H9 (cell line): ENCODE data around the gene NKD2. TPM values are rescaled to one million over a fixed set of nuclear protein-coding genes. Genes with fewer than 3 reads are reported as not detected.

ENCODE experiments used
- DNase-seq: peaks from one replicate; pipeline ENCODE4 v3.0.0-alpha.2; 2017
- H2AFZ ChIP-seq: one replicate; pipeline ENCODE4 v1.6.1; 2013; ENCODE audit warnings: mild to moderate bottlenecking, low read length, control low read depth, moderate library complexity
- H2AK5ac ChIP-seq: 2 replicates; pipeline ENCODE4 v1.6.1; 2013; ENCODE audit warnings: low read length, control low read depth, mixed read lengths; ENCODE audit not compliant: insufficient read length
- H2BK120ac ChIP-seq: one replicate; pipeline ENCODE4 v1.6.1; 2013; ENCODE audit warnings: low read depth, mild to moderate bottlenecking, low read length, control low read depth, inconsistent platforms; ENCODE audit not compliant: poor library complexity, severe bottlenecking
- H2BK12ac ChIP-seq: 2 replicates; pipeline ENCODE4 v1.6.1; 2013; ENCODE audit warnings: low read length, control low read depth, mixed read lengths, low read depth; ENCODE audit not compliant: insufficient read length
- H2BK15ac ChIP-seq: 2 replicates; pipeline ENCODE4 v1.6.1; 2013; ENCODE audit warnings: low read depth, low read length, control low read depth
- H2BK20ac ChIP-seq: one replicate; pipeline ENCODE4 v1.6.1; 2013; ENCODE audit warnings: low read depth, mild to moderate bottlenecking, low read length, control low read depth, inconsistent platforms; ENCODE audit not compliant: poor library complexity, severe bottlenecking
- H2BK5ac ChIP-seq: 2 replicates; pipeline ENCODE4 v1.6.1; 2013; ENCODE audit warnings: low read length, control low read depth, mixed read lengths; ENCODE audit not compliant: insufficient read length
- H3K14ac ChIP-seq: 2 replicates; pipeline ENCODE4 v1.6.1; 2013; ENCODE audit warnings: low read length, control low read depth; ENCODE audit not compliant: insufficient read depth
- H3K18ac ChIP-seq: 2 replicates; pipeline ENCODE4 v1.6.1; 2013; ENCODE audit warnings: low read depth, mild to moderate bottlenecking, mixed read lengths, low read length, control low read depth; ENCODE audit not compliant: insufficient read length
- H3K23ac ChIP-seq: 2 replicates; pipeline ENCODE4 v1.6.1; 2013; ENCODE audit warnings: low read length, control low read depth, mixed read lengths, low read depth; ENCODE audit not compliant: insufficient read length
- H3K23me2 ChIP-seq: 2 replicates; pipeline ENCODE4 v1.6.1; 2013; ENCODE audit warnings: low read depth, mild to moderate bottlenecking, mixed read lengths, low read length, control low read depth; ENCODE audit not compliant: insufficient read length, poor library complexity, severe bottlenecking
- H3K27ac ChIP-seq: 2 replicates; pipeline ENCODE4 v1.5.1; 2013; ENCODE audit warnings: low read length, control low read depth, mixed read lengths, low read depth; ENCODE audit not compliant: insufficient read length
- H3K27me3 ChIP-seq: 2 replicates; pipeline ENCODE4 v1.6.1; 2013; ENCODE audit warnings: low read length, control low read depth, inconsistent platforms; ENCODE audit not compliant: insufficient read depth
- H3K4ac ChIP-seq: 2 replicates; pipeline ENCODE4 v1.6.1; 2013; ENCODE audit warnings: low read depth, mild to moderate bottlenecking, control low read depth, inconsistent platforms, low read length, moderate library complexity
- H3K4me1 ChIP-seq: 2 replicates; pipeline ENCODE4 v1.6.1; 2013; ENCODE audit warnings: low read length, control low read depth, inconsistent platforms; ENCODE audit not compliant: insufficient read depth
- H3K4me2 ChIP-seq: 2 replicates; pipeline ENCODE4 v1.6.1; 2013; ENCODE audit warnings: low read length, control low read depth, mixed read lengths; ENCODE audit not compliant: insufficient read length, insufficient read depth
- H3K56ac ChIP-seq: 2 replicates; pipeline ENCODE4 v1.6.1; 2013; ENCODE audit warnings: low read depth, mild to moderate bottlenecking, mixed read lengths, low read length, control low read depth; ENCODE audit not compliant: insufficient read length
- H3K79me1 ChIP-seq: 2 replicates; pipeline ENCODE4 v1.6.1; 2013; ENCODE audit warnings: low read depth, mild to moderate bottlenecking, moderate library complexity, low read length, control low read depth, inconsistent platforms; ENCODE audit not compliant: insufficient read depth, poor library complexity, severe bottlenecking
- H3K79me2 ChIP-seq: 2 replicates; pipeline ENCODE4 v1.6.1; 2013; ENCODE audit warnings: low read length, control low read depth, inconsistent platforms; ENCODE audit not compliant: insufficient read depth
- H3K9ac ChIP-seq: 2 replicates; pipeline ENCODE4 v1.6.1; 2013; ENCODE audit warnings: low read length, control low read depth, mixed read lengths; ENCODE audit not compliant: insufficient read length; ENCODE audit errors: extremely low read depth
- H3K9me3 ChIP-seq: one replicate; pipeline ENCODE4 v1.6.1; 2013; ENCODE audit warnings: low read depth, low read length, inconsistent platforms; ENCODE audit not compliant: control insufficient read depth
- H3T11ph ChIP-seq: one replicate; pipeline ENCODE4 v1.6.1; 2013; ENCODE audit warnings: mild to moderate bottlenecking, low read length, control low read depth, inconsistent platforms
- H4K20me1 ChIP-seq: one replicate; pipeline ENCODE4 v1.6.1; 2013; ENCODE audit not compliant: control insufficient read depth, insufficient read length, insufficient read depth
- H4K5ac ChIP-seq: 2 replicates; pipeline ENCODE4 v1.6.1; 2013; ENCODE audit warnings: low read depth, mild to moderate bottlenecking, mixed read lengths, low read length, control low read depth; ENCODE audit not compliant: insufficient read length
- H4K8ac ChIP-seq: replicated peaks from 2 replicates; pipeline ENCODE4 v1.6.1; 2013; ENCODE audit warnings: low read length, control low read depth, mixed read lengths, low read depth; ENCODE audit not compliant: insufficient read length
- H4K91ac ChIP-seq: 2 replicates; pipeline ENCODE4 v1.6.1; 2013; ENCODE audit warnings: low read depth, mild to moderate bottlenecking, moderate library complexity, mixed read lengths, low read length, control low read depth; ENCODE audit not compliant: insufficient read length
- H3K27ac Mint-ChIP-seq, 3 experiments: 2 replicates in 2 of 3; 3 replicates in 1 of 3; pipeline ENCODE4 v1.8.0; 2020 to 2021; ENCODE audit warnings: mixed read lengths in 3 of 3, mild to moderate bottlenecking in 1 of 3, moderate library complexity in 1 of 3
- H3K27me3 Mint-ChIP-seq: 2 replicates; pipeline ENCODE4 v1.8.0; 2021; ENCODE audit warnings: low read depth, mild to moderate bottlenecking, moderate library complexity, mixed read lengths
- H3K36me3 Mint-ChIP-seq, 3 experiments: 2 replicates in 2 of 3; 3 replicates in 1 of 3; pipeline ENCODE4 v1.8.0; 2020 to 2021; ENCODE audit warnings: low read depth in 3 of 3, mixed read lengths in 3 of 3; ENCODE audit not compliant: insufficient read depth in 1 of 3
- H3K4me1 Mint-ChIP-seq, 2 experiments: 2 replicates each; pipeline ENCODE4 v1.8.0; 2020; ENCODE audit warnings: mixed read lengths in 2 of 2
- H3K4me3 Mint-ChIP-seq, 2 experiments: 2 replicates in 1 of 2; 3 replicates in 1 of 2; pipeline ENCODE4 v1.8.0; 2020 to 2021; ENCODE audit warnings: mild to moderate bottlenecking in 2 of 2, mixed read lengths in 2 of 2, moderate library complexity in 1 of 2
- H3K9me3 Mint-ChIP-seq, 2 experiments: 2 replicates in 1 of 2; 3 replicates in 1 of 2; pipeline ENCODE4 v1.8.0; 2020; ENCODE audit warnings: mild to moderate bottlenecking in 2 of 2, mixed read lengths in 2 of 2, moderate library complexity in 1 of 2
- CTCF ChIP-seq: fragments of 200-600 bp; sonication (generic); conservative IDR thresholded peaks from 3 replicates; pipeline ENCODE4 v1.8.0; 2021; ENCODE audit warnings: antibody characterized with exemption, mild to moderate bottlenecking
- WGBS: extraction: QIAGEN DNeasy Blood & Tissue Kit; methylation state at CpG from one replicate; pipeline ENCODE4 v1.1.7; 2013; ENCODE audit warnings: missing lambda C conversion rate, low lambda C conversion rate, mixed read lengths; ENCODE audit not compliant: insufficient read length; ENCODE audit errors: extremely low coverage; 5-methylcytosine and 5-hydroxymethylcytosine counted together
- total RNA-seq: library from RNA; stranded (reverse); gene quantifications from 2 replicates; pipeline ENCODE4 v1.2.1, GENCODE V29; 2021

The NKD2 gene
- total RNA-seq, 1 experiment from 2014 or later, result 7.3 TPM

- H4K91ac ChIP-seq, result no peak overlapping the region
- no peaks in the 10 kb centered on the region for H3K27me3 ChIP-seq
- peaks cover 7 to 30% (median 25%) of the 10 kb centered on the region in 3 experiments for H3K36me3 Mint-ChIP-seq
- no peak overlapping the region for H2BK12ac ChIP-seq
- H3K4me3 Mint-ChIP-seq, result no peak overlapping the region
- H2AFZ ChIP-seq, result no peak overlapping the region
- no peaks in the 10 kb centered on the region for H3K9me3 ChIP-seq
- H3K9me3 Mint-ChIP-seq, result no peaks in the 10 kb centered on the region
- H3K27ac ChIP-seq, result no peak overlapping the region
- no peak overlapping the region for H2AK5ac ChIP-seq
- H3K27ac Mint-ChIP-seq, result peak overlapping the region in 1 of 3 experiments; percentile 55; a peak in 2 of 7 replicates
- no peak overlapping the region for H2BK15ac ChIP-seq
- H3K79me2 ChIP-seq, result no peaks in the 10 kb centered on the region; the same call in 1 of the 2 replicates
- H3T11ph ChIP-seq, result no peak overlapping the region
- TF ChIP-seq CTCF, result no peak
- no peaks in the 10 kb centered on the region for H3K23me2 ChIP-seq
- no CpG with 5 or more reads among the region's 17 CpGs for WGBS
- H3K56ac ChIP-seq, result no peak overlapping the region
- no peak overlapping the region for H3K14ac ChIP-seq
- H2BK5ac ChIP-seq, result no peak overlapping the region
- no peaks in the 10 kb centered on the region for H3K4me1 Mint-ChIP-seq
- no peak overlapping the region for H3K18ac ChIP-seq
- H3K27me3 Mint-ChIP-seq, result no peaks in the 10 kb centered on the region
- H4K8ac ChIP-seq, result no peak overlapping the region
- H2BK20ac ChIP-seq, result no peak overlapping the region
- DNase-seq, result no peak
- H3K23ac ChIP-seq, result no peak overlapping the region
- no peak overlapping the region for H4K5ac ChIP-seq
- no peaks in the 10 kb centered on the region for H4K20me1 ChIP-seq
- no peak overlapping the region for H3K4ac ChIP-seq
- H3K9ac ChIP-seq, result no peak overlapping the region
- no peak overlapping the region for H3K4me2 ChIP-seq
- H2BK120ac ChIP-seq, result no peak overlapping the region
- H3K4me1 ChIP-seq, result no peaks in the 10 kb centered on the region
- no peaks in the 10 kb centered on the region for H3K79me1 ChIP-seq
These were observed 67.8 kb downstream of the NKD2 start for GRCh38 chr5:1076406-1076805.
